ENCODE results near the gene PLA2G2C.

Gene PLA2G2C

GRCh38 chr1:20183616-20184271 lies 2.6 kb downstream of the PLA2G2C start:
- DNase-seq, result no peak

- no peak for DNase-seq
These were observed 3.3 kb downstream of the PLA2G2C start for GRCh38 chr1:20183035-20183434.

- DNase-seq, result no peak
These were observed 3.9 kb downstream of the PLA2G2C start for GRCh38 chr1:20182415-20182814.

GRCh38 chr1:20180844-20181207 lies 5.5 kb downstream of the PLA2G2C start:
- no peak for DNase-seq

GRCh38 chr1:20180129-20180843 lies 6.0 kb downstream of the PLA2G2C start:
- no peak for DNase-seq

- no peak for DNase-seq
These were observed 6.8 kb downstream of the PLA2G2C start for GRCh38 chr1:20179371-20180128.

GRCh38 chr1:20178634-20179370 lies 7.5 kb downstream of the PLA2G2C start:
- no peak for DNase-seq

- no peak for DNase-seq
These were observed 11.2 kb downstream of the PLA2G2C start for GRCh38 chr1:20174937-20175666.

GRCh38 chr1:20172033-20172590 lies 14.2 kb downstream of the PLA2G2C start:
- no peak for DNase-seq

GRCh38 chr1:20169932-20170331 lies 16.4 kb downstream of the PLA2G2C start:
- no peak for DNase-seq

GRCh38 chr1:20168564-20169491 lies 17.5 kb downstream of the PLA2G2C start:
- no peak for DNase-seq

- DNase-seq, result no peak
These were observed 19.2 kb downstream of the PLA2G2C start for GRCh38 chr1:20167126-20167525.

- no peak for DNase-seq
These were observed 20.3 kb downstream of the PLA2G2C start for GRCh38 chr1:20166051-20166450.

- DNase-seq, result peak in 1 of 5 donors; percentile 20
These were observed 20.8 kb downstream of the PLA2G2C start for GRCh38 chr1:20165522-20165951.

GRCh38 chr1:20164694-20165202 lies 21.6 kb downstream of the PLA2G2C start:
- DNase-seq, result no peak

- DNase-seq, result no peak
These were observed 26.3 kb downstream of the PLA2G2C start for GRCh38 chr1:20160034-20160433.

- no peak for DNase-seq
These were observed 27.8 kb downstream of the PLA2G2C start for GRCh38 chr1:20158358-20159070.

- DNase-seq, result peak in 1 of 5 donors; percentile 28
These were observed 32.0 kb downstream of the PLA2G2C start for GRCh38 chr1:20154301-20154831.

GRCh38 chr1:20153000-20153418 lies 33.3 kb downstream of the PLA2G2C start:
- DNase-seq, result no peak

GRCh38 chr1:20152599-20152930 lies 33.8 kb downstream of the PLA2G2C start:
- DNase-seq, result no peak
